ENCODE measurements around the gene SLC24A3.

GRCh38 chr20:19320005-19320404, 107.6 kb downstream of the SLC24A3 start:
- TF ChIP-seq CTCF (IDR thresholded peaks at IDR 0.05; ENCODE audit: low read depth, low read length) (no peak), EZH2phosphoT487 (IDR thresholded peaks at IDR 0.05; ENCODE audit: low read depth) (no peak)
